GM10847 (cell line): ENCODE results near the gene SLC7A6OS.

ENCODE experiments used
- POLR2A ChIP-seq: IDR thresholded peaks from 2 replicates; pipeline ENCODE4 v1.6.1; 2011; ENCODE audit not compliant: insufficient read length; ENCODE audit errors: extremely low read depth

SLC7A6OS gene

DNA sequence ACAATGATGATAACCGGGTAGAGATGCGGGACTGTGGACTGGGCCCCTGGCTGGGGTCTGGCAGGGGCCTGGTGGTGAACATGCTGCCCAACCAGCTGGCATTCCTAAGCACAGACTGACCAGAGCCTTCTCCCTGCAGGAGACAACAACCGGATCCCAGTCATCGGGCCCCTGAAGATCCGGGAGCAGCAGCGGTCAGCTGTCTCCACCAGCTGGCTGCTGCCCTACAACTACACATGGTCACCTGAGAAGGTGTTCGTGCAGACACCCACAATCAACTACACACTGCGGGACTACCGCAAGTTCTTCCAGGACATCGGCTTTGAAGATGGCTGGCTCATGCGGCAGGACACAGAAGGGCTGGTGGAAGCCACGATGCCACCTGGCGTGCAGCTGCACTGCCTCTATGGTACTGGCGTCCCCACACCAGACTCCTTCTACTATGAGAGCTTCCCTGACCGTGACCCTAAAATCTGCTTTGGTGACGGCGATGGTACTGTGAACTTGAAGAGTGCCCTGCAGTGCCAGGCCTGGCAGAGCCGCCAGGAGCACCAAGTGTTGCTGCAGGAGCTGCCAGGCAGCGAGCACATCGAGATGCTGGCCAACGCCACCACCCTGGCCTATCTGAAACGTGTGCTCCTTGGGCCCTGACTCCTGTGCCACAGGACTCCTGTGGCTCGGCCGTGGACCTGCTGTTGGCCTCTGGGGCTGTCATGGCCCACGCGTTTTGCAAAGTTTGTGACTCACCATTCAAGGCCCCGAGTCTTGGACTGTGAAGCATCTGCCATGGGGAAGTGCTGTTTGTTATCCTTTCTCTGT, 51.5 kb downstream of the SLC7A6OS start:
- no peak for TF ChIP-seq POLR2A

DNA sequence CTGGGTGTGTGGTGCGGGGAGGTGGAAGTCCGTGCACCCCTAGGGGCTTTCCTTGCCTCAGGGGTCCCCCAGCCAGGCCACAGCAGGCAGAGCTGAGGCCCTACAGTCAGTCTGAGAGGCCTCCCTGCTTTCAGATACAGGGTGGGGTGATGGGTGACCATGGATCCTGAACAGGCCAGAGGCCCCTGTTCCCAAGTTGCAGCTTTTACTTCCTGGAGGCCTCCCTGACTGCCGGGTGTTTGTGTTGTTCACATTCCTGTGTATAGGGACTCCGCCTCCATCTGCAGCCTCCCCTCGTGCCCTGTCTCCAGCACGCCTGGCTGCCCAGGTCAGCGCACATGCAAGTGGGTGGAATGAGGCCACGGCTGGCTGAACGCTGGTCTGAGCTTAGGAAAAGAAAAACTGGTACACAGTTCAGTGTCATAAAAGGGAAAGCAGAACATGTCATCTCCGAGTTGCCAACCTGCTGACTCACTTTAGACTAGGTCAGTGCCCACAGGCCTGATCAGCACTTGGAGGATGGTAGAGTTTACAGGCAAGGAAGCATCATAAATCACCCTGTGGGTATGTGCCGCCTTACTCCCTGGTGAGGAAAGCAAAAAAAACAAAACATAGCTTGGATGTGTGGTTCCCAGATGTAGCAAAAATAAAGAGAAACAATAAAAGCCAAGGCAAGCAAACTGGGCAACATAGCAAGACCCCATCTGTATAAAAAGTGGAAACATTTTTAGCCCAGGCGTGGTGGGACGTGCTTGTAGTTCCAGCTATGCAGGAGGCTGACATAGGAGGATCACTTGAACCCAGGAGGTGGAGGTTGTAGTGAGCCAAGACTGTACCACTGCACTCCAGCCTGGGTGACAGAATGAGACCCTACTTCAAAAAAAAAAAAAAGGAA, 52.6 kb downstream of the SLC7A6OS start:
- no peak for TF ChIP-seq POLR2A

DNA sequence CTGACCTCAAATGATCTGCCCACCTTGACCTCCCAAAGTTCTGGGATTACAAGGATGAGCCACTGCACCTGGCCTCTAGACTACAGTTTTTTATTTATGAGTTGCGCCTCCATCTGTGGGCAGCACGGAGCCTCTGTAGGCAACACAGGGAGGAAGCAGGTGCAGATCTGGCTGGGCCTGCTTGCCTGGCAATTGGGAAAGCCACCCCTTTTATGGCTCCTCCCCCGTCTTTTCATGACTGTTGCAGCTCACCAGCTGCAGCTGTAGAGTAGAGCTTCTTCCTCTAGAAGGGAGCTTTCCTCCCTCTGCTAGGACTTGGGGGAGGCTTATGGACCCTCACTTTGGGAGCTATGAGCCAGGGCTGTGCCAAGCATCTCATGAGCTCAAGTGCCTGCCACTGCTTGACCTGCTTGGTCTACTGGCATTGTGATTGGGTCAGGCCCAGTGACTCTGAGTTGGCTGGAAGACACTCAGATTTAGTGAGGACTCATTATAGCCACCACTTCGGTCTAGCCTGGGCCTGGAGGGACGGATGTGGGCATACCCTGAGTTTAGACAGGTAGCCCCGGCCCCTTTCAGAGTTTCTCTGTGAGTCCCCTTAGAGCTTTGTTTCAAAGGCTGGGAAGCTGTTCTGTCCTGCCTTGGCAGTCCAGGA, 53.4 kb downstream of the SLC7A6OS start:
- TF ChIP-seq POLR2A: no peak

DNA sequence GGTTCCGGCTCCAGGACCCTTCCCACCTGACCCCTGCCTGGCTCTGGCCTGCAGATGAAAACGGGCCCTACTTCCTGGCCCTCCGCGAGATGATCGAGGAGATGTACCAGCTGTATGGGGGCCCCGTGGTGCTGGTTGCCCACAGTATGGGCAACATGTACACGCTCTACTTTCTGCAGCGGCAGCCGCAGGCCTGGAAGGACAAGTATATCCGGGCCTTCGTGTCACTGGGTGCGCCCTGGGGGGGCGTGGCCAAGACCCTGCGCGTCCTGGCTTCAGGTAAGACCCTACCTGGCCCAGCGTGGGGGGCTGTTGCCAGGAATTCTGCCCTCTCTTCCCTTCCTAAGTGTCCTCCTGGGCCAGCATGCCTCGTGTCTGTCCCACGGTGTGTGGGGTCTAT, 55.0 kb downstream of the SLC7A6OS start:
- no peak for TF ChIP-seq POLR2A

DNA sequence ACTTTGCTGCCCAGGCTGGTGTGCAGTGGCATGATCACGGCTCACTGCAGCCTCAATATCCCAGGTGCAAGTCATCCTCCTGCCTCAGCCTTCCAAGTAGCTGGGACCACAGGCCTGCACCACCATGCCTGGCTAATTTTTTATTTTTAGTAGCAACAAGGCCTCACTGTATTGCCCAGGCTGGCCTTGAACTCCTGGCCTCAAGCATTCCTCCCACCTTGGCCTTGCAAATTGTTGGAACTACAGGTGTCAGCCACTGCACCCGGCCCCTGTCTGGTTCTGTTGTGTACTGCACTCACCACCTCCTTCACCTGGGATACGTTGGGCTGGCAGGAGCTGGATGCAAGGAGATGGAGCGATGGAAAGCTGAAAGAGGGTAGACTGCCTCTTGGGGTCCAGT, 57.0 kb downstream of the SLC7A6OS start:
- TF ChIP-seq POLR2A: no peak

DNA sequence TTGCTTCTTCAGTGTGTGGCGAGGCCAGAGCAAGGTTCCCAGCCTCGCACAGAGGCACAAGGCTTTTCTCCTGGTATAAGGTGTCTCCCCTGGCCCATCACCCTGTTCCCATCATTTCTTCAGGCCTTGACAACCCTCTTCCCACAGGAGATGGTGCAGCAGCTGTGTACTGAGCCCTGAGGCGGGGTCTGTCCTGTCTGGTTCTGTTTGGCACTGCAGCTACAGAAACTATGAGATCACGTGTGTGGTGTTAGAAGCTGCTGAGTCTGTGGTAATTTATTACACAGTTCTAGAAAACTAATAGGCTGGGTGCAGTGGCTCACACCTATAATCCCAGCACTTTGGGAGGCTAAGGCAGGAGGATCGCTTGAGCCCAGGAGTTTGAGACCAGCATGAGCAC, 58.4 kb downstream of the SLC7A6OS start:
- TF ChIP-seq POLR2A: no peak

DNA sequence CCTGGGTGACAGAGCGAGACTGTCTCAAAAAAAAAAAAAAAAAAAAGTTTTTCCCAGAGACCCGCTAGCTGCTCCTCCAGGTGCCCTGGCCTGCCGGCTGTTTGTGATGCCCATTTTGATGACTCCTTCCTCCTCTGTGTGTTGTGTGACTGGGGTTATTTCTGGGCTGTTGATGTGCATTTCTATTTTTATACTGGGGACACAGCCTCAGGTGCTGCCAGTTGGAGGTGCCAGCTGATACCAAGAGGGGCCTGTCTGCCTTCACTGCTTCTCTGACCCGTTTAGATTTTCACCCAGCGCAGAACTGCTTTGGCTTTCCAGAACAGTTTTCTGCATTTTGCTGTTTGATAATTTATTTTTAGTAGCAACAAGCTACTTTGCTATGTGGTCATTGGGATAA, 58.9 kb downstream of the SLC7A6OS start:
- TF ChIP-seq POLR2A: no peak

DNA sequence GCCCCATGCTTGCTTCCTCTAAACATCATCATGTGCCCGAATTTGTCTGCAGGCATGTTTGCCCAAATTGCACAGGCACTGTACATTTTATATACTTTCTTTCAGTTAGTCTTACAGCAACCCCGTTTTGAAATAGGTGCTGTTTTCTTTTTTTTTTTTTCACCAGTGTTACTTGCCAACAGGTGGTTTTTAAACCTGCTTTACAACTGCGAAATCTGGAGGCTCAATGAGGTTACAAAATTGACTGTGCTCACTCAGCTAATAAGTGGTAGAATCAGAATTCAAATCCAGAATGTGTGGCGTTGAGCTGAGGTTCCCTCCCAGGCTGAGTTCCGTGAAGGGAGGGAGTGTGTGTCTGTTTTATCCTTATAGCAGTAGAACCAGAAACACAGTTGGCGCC, 59.8 kb downstream of the SLC7A6OS start:
- no peak for TF ChIP-seq POLR2A

DNA sequence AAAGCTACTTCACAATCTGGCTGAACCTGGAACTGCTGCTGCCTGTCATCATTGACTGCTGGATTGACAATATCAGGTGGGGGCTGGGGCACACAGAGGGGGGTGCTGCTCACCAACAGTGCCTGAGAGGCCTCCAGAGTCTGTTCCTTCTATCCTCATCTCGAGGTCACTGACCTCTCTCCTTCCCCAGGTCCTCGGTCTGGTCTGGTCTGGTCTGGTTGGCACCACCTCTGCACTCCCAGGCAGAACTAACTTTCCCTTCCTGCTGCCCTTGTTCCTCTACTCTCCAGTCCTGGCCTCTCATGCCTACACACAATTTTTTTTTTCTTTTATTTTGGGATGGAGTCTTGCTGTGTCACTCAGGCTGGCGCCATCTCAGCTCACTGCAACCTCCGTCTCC, 61.4 kb downstream of the SLC7A6OS start:
- TF ChIP-seq POLR2A: no peak
